ENCODE results near the gene HIRA.
"Not testable (repeated sequence)": the region's sequence is repeated elsewhere in the genome, so short reads cannot be mapped to it uniquely, and the experiment has no call there.

Gene HIRA

GRCh38 chr22:19440411-19441195, 9.1 kb upstream of the HIRA start:
- no peak for DNase-seq
- Histone ChIP-seq H3K27ac (no peak overlapping the region), H3K36me3 (peaks cover 7 to 54% (median 15%) of the 10 kb centered on the region in 3 donors), H3K4me3 (no peak overlapping the region), H3K4me1 (peaks cover 0 to 12% (median 2%) of the 10 kb centered on the region in 4 donors), H3K27me3 (no peaks in the 10 kb centered on the region), H3K9me3 (no peaks in the 10 kb centered on the region)
- TF ChIP-seq CTCF (IDR thresholded peaks at IDR 0.05), result no peak
- intact Hi-C loops (cut with DNase I; ENCODE audit: low total_unique reads), result no loop called here

GRCh38 chr22:19438298-19438697, 6.8 kb upstream of the HIRA start:
- no peak for TF ChIP-seq CTCF (IDR thresholded peaks at IDR 0.05)
- H3K9me3 ChIP-seq, result no peaks in the 10 kb centered on the region
- H3K36me3 ChIP-seq, result peaks cover 13 to 51% (median 13%) of the 10 kb centered on the region in 3 donors
- no peak overlapping the region for H3K4me3 ChIP-seq
- no peak for DNase-seq
- H3K27ac ChIP-seq, result no peak overlapping the region
- intact Hi-C loops (cut with DNase I; ENCODE audit: low total_unique reads), result no loop called here
- no peaks in the 10 kb centered on the region for H3K27me3 ChIP-seq
- H3K4me1 ChIP-seq, result peaks cover 0 to 5% (median 3%) of the 10 kb centered on the region in 4 donors

- H3K27me3 ChIP-seq; intact Hi-C loops (cut with DNase I; ENCODE audit: low total_unique reads); H3K27ac ChIP-seq; H3K9me3 ChIP-seq; DNase-seq; H3K4me3 ChIP-seq: not testable (repeated sequence)
- H3K36me3 ChIP-seq, result peaks cover 11 to 39% (median 13%) of the 10 kb centered on the region in 3 donors
- peaks cover 0 to 11% (median 8%) of the 10 kb centered on the region in 4 donors for H3K4me1 ChIP-seq
These were observed 5.1 kb upstream of the HIRA start for GRCh38 chr22:19436444-19437161.

GRCh38 chr22:19434829-19435580, 3.5 kb upstream of the HIRA start:
- Histone ChIP-seq H3K4me1 (peaks cover 0 to 22% (median 18%) of the 10 kb centered on the region in 4 donors), H3K4me3 (no peak overlapping the region), H3K27ac (no peak overlapping the region), H3K9me3 (no peaks in the 10 kb centered on the region), H3K27me3 (no peaks in the 10 kb centered on the region), H3K36me3 (peaks cover 11 to 29% (median 13%) of the 10 kb centered on the region in 3 donors)
- intact Hi-C loops (cut with DNase I; ENCODE audit: low total_unique reads), result no loop called here
- DNase-seq, result no peak
- TF ChIP-seq CTCF (IDR thresholded peaks at IDR 0.05), result no peak

GRCh38 chr22:19434401-19434800, 2.9 kb upstream of the HIRA start:
- H3K4me1 ChIP-seq, result peaks cover 0 to 28% (median 24%) of the 10 kb centered on the region in 4 donors
- no peaks in the 10 kb centered on the region for H3K27me3 ChIP-seq
- no peak overlapping the region for H3K27ac ChIP-seq
- H3K4me3 ChIP-seq, result no peak overlapping the region
- no peak for TF ChIP-seq CTCF (IDR thresholded peaks at IDR 0.05)
- intact Hi-C loops (cut with DNase I; ENCODE audit: low total_unique reads), result no loop called here
- H3K36me3 ChIP-seq, result peaks cover 11 to 29% (median 13%) of the 10 kb centered on the region in 3 donors
- DNase-seq, result no peak
- H3K9me3 ChIP-seq, result no peaks in the 10 kb centered on the region

Data from tibial artery (tissue), 4 donors.